Thyroid gland (tissue), 4 donors: ENCODE results near the gene SDC4.

Experiments used
- POLR2A ChIP-seq, 2 donors: fragments of 450-650 bp; IDR thresholded peaks; one replicate each; pipeline ENCODE4 v1.6.1; 2017; ENCODE audit warnings: antibody characterized with exemption in 2 of 2, mild to moderate bottlenecking in 2 of 2, moderate library complexity in 1 of 2
- TF ChIP-seq, protein P1 (sequence below), 6 experiments: fragments of 200-600 bp in 3 of 6; fragments of 450-650 bp in 3 of 6; sonication (generic) in 3 of 6; IDR thresholded peaks; one replicate each; pipeline ENCODE4 v1.5.1; 2016 to 2019; ENCODE audit warnings: antibody characterized with exemption in 6 of 6, mild to moderate bottlenecking in 2 of 6, inconsistent platforms in 1 of 6, moderate library complexity in 1 of 6

DNA sequence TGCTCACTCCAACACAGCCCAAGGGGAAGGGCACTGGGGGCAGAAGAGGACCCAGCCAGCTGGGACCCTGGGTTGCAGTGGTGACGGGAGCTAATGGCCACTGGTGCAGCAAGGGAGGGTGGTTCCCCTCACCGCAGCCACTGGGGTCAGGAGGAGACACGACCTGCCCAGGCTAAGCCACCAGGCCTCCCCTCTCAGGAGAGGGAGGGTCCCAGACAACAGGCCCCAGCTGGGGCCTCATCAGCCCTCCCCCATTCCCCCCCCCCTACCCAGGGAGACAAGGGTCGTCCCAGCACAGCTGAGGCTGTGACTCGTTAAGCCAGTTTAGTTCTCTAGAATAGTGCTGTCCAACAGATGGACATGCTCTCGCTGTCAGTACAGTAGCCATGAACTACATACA lies 22.9 kb downstream of the SDC4 start:
- no peak for TF ChIP-seq POLR2A (IDR thresholded peaks at IDR 0.05)
- TF ChIP-seq, protein P1, sequence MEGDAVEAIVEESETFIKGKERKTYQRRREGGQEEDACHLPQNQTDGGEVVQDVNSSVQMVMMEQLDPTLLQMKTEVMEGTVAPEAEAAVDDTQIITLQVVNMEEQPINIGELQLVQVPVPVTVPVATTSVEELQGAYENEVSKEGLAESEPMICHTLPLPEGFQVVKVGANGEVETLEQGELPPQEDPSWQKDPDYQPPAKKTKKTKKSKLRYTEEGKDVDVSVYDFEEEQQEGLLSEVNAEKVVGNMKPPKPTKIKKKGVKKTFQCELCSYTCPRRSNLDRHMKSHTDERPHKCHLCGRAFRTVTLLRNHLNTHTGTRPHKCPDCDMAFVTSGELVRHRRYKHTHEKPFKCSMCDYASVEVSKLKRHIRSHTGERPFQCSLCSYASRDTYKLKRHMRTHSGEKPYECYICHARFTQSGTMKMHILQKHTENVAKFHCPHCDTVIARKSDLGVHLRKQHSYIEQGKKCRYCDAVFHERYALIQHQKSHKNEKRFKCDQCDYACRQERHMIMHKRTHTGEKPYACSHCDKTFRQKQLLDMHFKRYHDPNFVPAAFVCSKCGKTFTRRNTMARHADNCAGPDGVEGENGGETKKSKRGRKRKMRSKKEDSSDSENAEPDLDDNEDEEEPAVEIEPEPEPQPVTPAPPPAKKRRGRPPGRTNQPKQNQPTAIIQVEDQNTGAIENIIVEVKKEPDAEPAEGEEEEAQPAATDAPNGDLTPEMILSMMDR (IDR thresholded peaks at IDR 0.05) = no peak
